HG03175 (cell line): Measurements from ENCODE around the gene LYST.
"Not testable (repeated sequence)": the region's sequence is repeated elsewhere in the genome, so short reads cannot be mapped to it uniquely, and the experiment has no call there.

ENCODE experiments used
- ATAC-seq: cut with Tn5 transposase; IDR thresholded peaks from one replicate; pipeline ENCODE4 v1.9.1; 2021; ENCODE audit warnings: mild to moderate bottlenecking, moderate library complexity; ENCODE audit not compliant: unreplicated experiment

Gene LYST

GRCh38 chr1:235823684-235824083 lies 43.0 kb downstream of the LYST start:
- ATAC-seq: no peak

GRCh38 chr1:235822685-235823084 lies 44.0 kb downstream of the LYST start:
- no peak for ATAC-seq

DNA sequence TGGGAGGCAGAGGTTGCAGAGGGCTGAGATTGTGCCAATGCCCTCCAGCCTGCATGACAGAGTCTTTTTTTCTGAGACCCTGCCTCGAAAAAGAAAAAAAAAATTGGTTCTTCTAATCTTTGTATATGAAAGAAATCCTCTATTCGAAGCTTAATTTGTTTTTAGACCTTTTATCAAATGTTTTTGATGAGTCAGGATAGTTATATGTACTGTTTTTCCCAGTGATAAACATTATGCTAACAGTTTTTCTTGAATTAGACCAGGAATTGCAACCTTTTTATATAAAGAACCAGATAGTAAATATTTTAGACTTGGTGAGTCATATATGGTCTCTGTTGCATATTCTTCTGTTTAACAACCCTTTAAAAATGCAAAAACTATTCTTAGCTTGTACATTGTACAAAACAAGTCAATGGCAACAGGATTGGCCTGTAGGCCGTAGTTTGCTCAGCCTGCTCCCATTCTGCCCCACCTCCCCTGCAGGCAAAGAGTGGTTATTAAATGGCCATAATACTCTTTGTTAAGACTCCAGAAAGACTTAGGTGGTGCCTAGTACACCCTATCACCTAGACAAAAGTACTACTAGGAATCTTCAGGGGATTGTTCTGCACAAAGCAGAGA lies 45.2 kb downstream of the LYST start:
- ATAC-seq: no peak

DNA sequence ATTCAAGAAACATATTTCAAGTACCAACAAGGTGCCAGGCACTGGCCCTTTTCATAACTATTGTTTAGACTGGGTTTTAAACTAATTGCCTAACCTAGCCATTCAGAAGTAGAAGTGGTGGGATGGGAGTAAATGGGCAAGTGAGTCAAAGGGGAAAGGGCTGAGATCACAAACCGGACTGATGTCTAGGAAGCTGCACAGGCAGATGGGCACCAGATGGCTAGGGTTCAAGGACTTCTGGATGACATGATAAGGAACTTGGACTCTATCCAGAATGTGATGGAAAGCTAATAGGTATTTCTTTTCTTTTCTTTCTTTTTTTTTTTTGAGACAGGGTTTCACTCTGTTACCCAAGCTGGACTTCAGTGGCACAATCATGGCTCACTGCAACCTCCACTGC lies 46.6 kb downstream of the LYST start:
- no peak for ATAC-seq

DNA sequence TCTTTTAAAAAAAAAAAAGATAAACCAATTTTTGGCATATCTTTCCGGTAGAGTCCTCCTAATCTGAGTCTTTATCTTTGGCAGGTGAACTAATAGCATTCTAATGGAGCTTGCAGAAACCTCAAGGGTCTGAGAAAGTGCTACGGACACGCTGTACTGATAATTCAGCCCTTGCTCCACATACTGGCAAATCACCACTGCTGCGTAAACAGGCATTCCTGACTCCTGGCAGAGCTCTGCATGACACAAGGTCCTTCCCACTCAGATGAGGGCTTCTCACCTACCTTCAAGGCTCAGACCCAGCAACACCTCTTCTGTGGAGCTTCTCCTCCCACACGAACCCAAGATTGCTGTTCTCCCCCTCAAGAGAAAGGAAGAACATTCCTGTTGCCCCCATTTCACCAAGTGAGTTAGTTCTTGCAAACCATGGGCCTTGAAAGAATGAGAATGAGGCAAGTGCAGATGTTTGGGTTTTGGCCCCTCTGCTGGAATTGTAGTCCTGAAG lies 48.0 kb downstream of the LYST start:
- ATAC-seq: no peak

- no peak for ATAC-seq
Observed at GRCh38 chr1:235817101-235817728, 49.5 kb downstream of the LYST start.

DNA sequence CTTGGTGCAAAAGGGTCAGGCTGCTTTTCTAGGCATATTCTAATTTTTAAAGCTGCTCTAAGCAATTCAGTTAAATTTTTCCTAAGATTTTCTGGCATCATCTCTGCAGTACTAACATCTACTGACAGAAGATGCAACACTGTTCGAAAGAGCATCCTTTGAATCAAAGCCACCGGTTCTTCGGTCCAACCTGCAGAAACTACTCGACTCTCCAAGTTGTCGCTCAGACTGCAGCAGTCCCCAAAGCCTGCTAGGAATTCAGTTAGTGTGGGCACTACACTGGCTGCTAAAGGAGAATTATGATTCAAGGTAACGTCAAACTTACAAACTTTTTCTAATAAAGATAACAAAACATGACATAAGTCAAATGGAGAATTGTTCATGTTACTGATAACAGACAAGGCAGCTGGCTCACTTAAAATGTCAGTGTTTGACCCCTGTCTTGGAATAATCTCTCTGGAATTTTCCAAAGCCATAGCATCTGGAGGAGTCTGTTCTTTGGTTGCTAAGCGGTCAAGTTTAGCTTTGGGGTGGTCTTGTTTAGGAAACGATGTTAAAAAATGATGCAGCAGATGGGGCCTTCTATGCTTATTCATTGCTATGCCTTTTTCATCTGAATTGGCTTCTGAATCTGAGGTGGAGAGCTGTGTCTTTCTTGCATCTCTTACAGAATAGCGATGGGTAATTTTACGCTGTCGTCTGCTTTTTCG lies 56.9 kb downstream of the LYST start:
- no peak for ATAC-seq

DNA sequence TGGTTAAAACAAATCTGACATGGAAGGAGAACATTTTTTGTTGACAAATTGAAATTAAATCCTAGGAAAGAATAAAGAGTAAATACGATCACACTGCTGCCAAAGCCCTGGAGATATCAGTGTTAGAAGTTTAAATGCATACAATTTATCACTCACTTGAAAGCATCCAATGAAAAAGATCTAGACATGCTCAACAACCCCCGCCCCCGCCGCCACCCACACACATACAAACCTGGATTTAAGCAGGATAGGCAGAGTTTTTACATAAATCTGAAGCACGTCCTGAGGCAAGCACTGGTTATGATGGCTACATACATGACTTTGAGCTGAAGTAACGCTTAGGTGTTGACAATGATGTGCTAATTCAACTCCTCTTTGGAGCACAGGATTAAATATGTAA lies 58.5 kb downstream of the LYST start:
- no peak for ATAC-seq

DNA sequence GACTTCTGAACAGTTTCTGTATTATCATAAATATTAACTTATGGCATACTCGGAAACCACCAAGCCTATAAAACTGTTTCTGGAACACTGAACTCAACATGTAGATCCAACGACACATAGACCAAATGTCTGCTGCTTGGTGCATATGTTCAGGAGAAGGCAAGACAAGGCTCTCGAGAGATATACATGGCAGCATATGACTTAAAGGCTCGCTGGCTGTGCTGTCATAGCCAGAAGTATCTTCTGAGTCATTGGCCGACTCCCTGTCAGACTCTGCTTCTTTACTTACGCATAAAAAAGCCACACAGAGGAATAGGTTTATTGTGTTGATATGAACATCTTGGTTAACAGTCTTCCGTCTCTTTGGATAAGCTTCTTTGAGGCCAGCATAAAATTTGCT lies 60.6 kb downstream of the LYST start:
- ATAC-seq: no peak

DNA sequence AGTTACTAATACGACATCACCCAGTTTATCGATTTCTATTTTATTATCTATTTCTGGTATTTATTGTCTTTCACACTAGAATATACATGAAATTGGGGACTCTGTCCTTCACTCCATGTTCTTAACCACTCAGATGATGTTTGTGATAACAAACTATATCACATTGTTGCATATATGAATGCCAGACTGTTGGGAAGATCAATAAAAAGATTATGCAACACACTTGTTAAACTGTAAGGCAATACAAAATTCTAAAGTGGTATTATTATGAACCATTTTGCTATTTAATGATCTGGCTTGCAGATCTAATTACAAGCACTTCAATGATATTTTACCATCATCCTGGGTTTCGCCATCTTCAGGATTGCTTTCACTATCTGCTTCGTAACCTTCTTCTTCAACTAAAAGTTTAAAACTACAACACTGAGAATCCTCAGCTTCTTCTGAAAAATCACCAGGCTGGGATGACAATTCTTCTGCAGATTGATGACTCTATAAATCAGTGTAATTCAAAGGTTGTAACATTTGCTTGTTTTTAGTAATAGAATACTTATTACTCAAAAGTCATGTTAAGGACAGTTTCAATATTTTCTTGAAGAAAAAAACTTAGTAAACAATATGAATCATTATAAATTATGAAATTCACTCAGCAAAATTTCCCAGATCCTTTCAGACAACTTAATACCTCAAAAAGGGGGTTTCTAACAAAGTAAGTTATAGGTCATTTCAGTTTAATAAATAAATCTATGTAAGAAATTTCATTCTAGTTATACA lies 63.9 kb downstream of the LYST start:
- ATAC-seq: no peak

DNA sequence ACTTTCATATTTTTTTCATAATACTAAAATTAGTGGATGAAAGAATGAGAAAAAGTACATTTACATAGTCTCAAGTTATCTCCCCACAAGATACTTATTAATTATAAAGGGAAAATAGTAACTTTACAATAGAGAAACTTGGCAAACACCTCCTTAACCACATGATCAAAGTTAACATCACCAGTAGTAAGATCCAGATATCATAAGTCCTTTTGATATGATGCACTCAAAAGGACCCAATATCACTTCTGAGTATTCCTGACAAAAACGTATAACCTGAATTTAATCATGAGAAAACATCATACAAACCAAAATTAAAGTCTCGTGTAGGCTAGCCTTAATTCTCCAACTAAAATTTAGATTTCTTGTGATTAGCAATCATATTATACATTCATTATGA lies 67.4 kb downstream of the LYST start:
- no peak for ATAC-seq

GRCh38 chr1:235791532-235792060 lies 75.1 kb downstream of the LYST start:
- no peak for ATAC-seq

DNA sequence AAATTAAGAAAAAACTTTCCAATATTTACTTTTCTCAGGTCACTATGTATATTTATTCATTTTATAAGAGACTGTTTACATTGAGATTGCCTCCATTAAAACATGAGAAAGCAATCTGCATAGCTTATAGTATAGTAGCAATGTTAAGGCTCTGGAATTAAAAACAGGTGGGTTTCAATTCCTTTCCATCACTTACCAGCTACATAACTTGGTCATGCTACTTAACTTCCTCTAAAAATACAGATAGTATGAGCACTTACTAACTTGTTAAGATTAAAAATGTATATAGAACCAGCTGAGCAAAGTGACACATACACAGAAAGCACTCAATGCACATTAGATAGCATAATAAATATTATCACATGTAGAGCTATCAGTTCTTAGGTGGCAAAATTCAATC lies 76.6 kb downstream of the LYST start:
- no peak for ATAC-seq

DNA sequence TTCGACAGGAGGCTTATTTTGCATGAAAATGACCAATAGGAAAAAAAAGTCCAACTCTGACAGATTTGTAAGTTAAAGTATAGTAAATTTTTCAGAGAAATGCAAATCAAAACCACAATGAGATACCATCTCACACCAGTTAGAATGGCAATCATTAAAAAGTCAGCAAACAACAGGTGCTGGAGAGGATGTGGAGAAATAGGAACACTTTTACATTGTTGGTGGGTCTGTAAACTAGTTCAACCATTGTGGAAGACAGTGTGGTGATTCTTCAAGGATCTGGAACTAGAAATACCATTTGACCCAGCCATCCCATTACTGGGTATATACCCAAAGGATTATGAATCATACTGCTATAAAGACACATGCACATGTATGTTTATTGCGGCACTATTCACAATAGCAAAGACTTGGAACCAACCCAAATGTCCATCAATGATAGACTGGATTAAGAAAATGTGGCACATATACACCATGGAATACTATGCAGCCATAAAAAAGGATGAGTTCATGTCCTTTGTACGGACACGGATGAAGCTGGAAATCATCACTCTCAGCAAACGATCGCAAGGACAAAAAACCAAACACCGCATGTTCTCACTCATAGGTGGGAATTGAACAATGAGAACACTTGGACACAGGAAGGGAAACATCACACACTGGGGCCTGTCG lies 80.3 kb downstream of the LYST start:
- ATAC-seq: not testable (repeated sequence)

GRCh38 chr1:235784950-235785349 lies 81.8 kb downstream of the LYST start:
- ATAC-seq: no peak

- ATAC-seq: no peak
Observed at GRCh38 chr1:235783148-235783776, 83.4 kb downstream of the LYST start.

GRCh38 chr1:235782601-235783000 lies 84.1 kb downstream of the LYST start:
- ATAC-seq: no peak

DNA sequence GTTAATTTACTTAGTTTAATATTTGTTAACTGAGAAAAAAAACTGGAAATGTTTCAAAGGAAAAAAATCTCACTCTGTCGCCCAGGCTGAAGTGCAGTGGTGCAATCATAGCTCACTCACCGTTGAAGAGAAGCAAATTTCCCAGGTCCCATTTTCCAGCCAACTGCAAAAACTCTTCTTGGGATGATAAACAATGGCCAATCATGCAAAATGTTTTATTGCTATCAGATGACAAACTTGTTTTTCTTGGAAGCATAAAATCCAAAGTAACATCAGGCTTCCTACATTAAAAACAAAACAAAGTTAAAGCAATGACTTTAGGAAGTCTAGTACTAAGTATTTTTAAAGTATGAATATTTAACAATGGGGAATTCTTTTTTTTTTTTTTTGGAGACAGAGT lies 84.9 kb downstream of the LYST start:
- ATAC-seq: no peak

DNA sequence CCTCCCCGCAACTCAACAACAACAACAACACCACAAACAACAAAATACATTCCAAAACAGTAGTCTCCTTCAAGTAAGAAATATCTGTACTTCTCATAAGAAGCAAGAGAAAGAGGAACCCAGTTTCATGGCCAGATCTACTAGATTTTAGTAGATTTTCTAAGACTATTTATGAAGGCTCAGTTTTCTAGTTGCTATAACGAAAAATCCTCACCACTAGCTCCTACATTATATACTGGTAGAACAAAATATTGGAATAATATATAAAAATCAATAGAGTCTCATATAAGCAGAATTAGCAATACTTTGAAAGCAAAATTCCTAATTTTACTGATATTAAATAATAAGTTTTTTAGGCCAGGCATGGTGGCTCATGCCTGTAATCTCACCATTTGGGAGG lies 86.9 kb downstream of the LYST start:
- no peak for ATAC-seq

DNA sequence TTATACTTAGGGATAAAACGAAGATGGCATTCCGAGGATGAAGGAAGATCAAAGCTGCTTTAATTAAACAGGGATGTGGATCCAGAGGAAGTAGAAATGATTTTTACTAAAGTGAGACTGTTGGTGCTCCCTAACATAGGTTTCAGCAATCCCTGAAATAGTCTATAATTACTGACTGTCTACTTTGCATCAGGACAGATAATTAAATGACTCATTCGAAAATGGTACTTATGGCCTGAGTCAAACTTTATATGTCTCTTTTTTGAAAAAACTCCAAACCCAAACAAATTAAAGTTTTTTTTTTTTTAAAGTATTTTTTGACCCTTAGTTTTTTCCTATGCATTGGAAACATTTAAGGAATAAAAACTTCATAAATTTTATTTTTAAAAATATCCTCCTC lies 90.3 kb downstream of the LYST start:
- ATAC-seq: no peak
